HepG2 (cell line): Measurements from ENCODE around the gene ARHGEF40. TPM values are rescaled to one million over a fixed set of nuclear protein-coding genes. Genes with fewer than 3 reads are reported as not detected.

Experiments used
- ARID5B ChIP-seq: IDR thresholded peaks from 2 replicates; pipeline ENCODE4 v1.4.0; 2020; ENCODE audit warnings: mild to moderate bottlenecking, missing genetic modification reagents
- ATF7-NPFF ChIP-seq: sonication (generic); formaldehyde crosslinking; IDR thresholded peaks from 2 replicates; pipeline ENCODE4 v1.8.1; 2023; ENCODE audit warnings: mild to moderate bottlenecking, low read depth, missing genetic modification reagents, moderate library complexity
- ETV6 ChIP-seq: sonication (generic); formaldehyde crosslinking; conservative IDR thresholded peaks from 2 replicates; pipeline ENCODE4 v1.4.0; 2020; ENCODE audit warnings: missing genetic modification reagents
- FOSL1 ChIP-seq: sonication (generic); formaldehyde crosslinking; IDR thresholded peaks from 2 replicates; pipeline ENCODE4 v1.9.0; 2021; ENCODE audit warnings: missing genetic modification reagents, borderline replicate concordance
- FOXA1 ChIP-seq, 2 experiments: fragments of 450-650 bp in 1 of 2; sonication (generic) in 1 of 2; formaldehyde crosslinking in 1 of 2; IDR thresholded peaks; 2 replicates each; pipeline versions ENCODE4 v1.4.0 to v1.6.1; 2016 to 2020; ENCODE audit warnings: missing genetic modification reagents in 1 of 2
- FOXM1 ChIP-seq: sonication (generic); formaldehyde crosslinking; IDR thresholded peaks from 2 replicates; pipeline ENCODE4 v1.5.0; 2020; ENCODE audit warnings: missing genetic modification reagents
- HHEX ChIP-seq: IDR thresholded peaks from 2 replicates; pipeline ENCODE4 v1.6.1; 2016; ENCODE audit warnings: control low read depth
- MAFG ChIP-seq: sonication (generic); formaldehyde crosslinking; IDR thresholded peaks from 2 replicates; pipeline ENCODE4 v1.5.1; 2020; ENCODE audit warnings: mild to moderate bottlenecking, missing genetic modification reagents
- MXD4 ChIP-seq: IDR thresholded peaks from 2 replicates; pipeline ENCODE4 v1.6.1; 2016; ENCODE audit warnings: mild to moderate bottlenecking, missing biosample characterization, missing genetic modification reagents
- NONO ChIP-seq, 2 experiments: fragments of 450-650 bp in 1 of 2; sonication (generic) in 1 of 2; formaldehyde crosslinking in 1 of 2; IDR thresholded peaks in 1 of 2; conservative IDR thresholded peaks in 1 of 2; 2 replicates each; pipeline versions ENCODE4 v1.6.1 to v1.8.0; 2017 to 2022; ENCODE audit warnings: mild to moderate bottlenecking in 1 of 2, missing genetic modification reagents in 1 of 2, moderate library complexity in 1 of 2
- NR2C2 ChIP-seq: sonication (generic); formaldehyde crosslinking; IDR thresholded peaks from 2 replicates; pipeline ENCODE4 v1.4.0; 2020; ENCODE audit warnings: missing genetic modification reagents, mild to moderate bottlenecking, moderate library complexity, borderline replicate concordance
- NR2F1 ChIP-seq, 2 experiments: fragments of 450-650 bp in 1 of 2; formaldehyde crosslinking in 1 of 2; IDR thresholded peaks; 2 replicates each; pipeline versions ENCODE4 v1.5.0 to v1.6.1; 2016 to 2020; ENCODE audit warnings: mild to moderate bottlenecking in 1 of 2, missing compliant biosample characterization in 1 of 2, missing genetic modification reagents in 1 of 2, moderate library complexity in 1 of 2
- RARA ChIP-seq: IDR thresholded peaks from 2 replicates; pipeline ENCODE4 v1.6.1; 2016; ENCODE audit warnings: missing genetic modification reagents, missing compliant biosample characterization
- RFX3 ChIP-seq: IDR thresholded peaks from 2 replicates; pipeline ENCODE4 v1.6.1; 2016; ENCODE audit warnings: missing biosample characterization, missing genetic modification reagents
- SRSF1 ChIP-seq: fragments of 200-400 bp; formaldehyde crosslinking; optimal IDR thresholded peaks from 2 replicates; pipeline ENCODE3; 2017; ENCODE audit warnings: mild to moderate bottlenecking, low read depth, low read length, moderate library complexity
- SRY ChIP-seq: sonication (generic); formaldehyde crosslinking; IDR thresholded peaks from 2 replicates; pipeline ENCODE4 v1.8.0; 2022; ENCODE audit warnings: mild to moderate bottlenecking, missing genetic modification reagents
- ZNF224 ChIP-seq: sonication (generic); formaldehyde crosslinking; IDR thresholded peaks from 2 replicates; pipeline ENCODE4 v1.5.0; 2020; ENCODE audit warnings: mild to moderate bottlenecking, missing genetic modification reagents
- ZNF326 ChIP-seq: sonication (generic); formaldehyde crosslinking; IDR thresholded peaks from 2 replicates; pipeline ENCODE4 v1.4.0; 2020; ENCODE audit warnings: missing genetic modification reagents, borderline replicate concordance
- ZNF558 ChIP-seq: sonication (generic); formaldehyde crosslinking; IDR thresholded peaks from 2 replicates; pipeline ENCODE4 v1.9.0; 2022; ENCODE audit warnings: mild to moderate bottlenecking, missing genetic modification reagents, borderline replicate concordance
- ZNF580 ChIP-seq: IDR thresholded peaks from 2 replicates; pipeline ENCODE4 v1.6.1; 2016; ENCODE audit warnings: low read depth, borderline replicate concordance
- ZNF619 ChIP-seq: sonication (generic); formaldehyde crosslinking; IDR thresholded peaks from 2 replicates; pipeline ENCODE4 v1.4.0; 2020; ENCODE audit warnings: mild to moderate bottlenecking, missing genetic modification reagents
- ZNF674 ChIP-seq: sonication (generic); formaldehyde crosslinking; IDR thresholded peaks from 2 replicates; pipeline ENCODE4 v1.5.0; 2020; ENCODE audit warnings: low read depth, mild to moderate bottlenecking, missing genetic modification reagents
- ZZZ3 ChIP-seq: sonication (generic); formaldehyde crosslinking; IDR thresholded peaks from 2 replicates; pipeline ENCODE4 v1.4.0; 2020; ENCODE audit warnings: missing genetic modification reagents, mild to moderate bottlenecking, borderline replicate concordance
- polyA plus RNA-seq, 8 experiments: library from polyadenylated mRNA; depleted of rRNA in 3 of 8; stranded (reverse) in 7 of 8; unstranded in 1 of 8; fragments of >200 nt; fragmentation: Illumina TruSeq in 4 of 8; extraction: Trizol in 4 of 8; gene quantifications; 2 replicates each; pipeline versions ENCODE4 v1.2.1 to v1.2.3, GENCODE V29; 2011 to 2016; ENCODE audit warnings: low read depth in 4 of 8, missing spikeins in 1 of 8, mixed read lengths in 1 of 8; ENCODE audit not compliant: insufficient read depth in 1 of 8
- total RNA-seq, 5 experiments: library from RNA; depleted of rRNA; stranded (reverse); fragments of >200 nt; fragmentation: Illumina TruSeq; extraction: Trizol; gene quantifications; 2 replicates each; pipeline ENCODE4 v1.2.3, GENCODE V29; 2016; ENCODE audit warnings: low read depth in 1 of 5
- TF ChIP-seq, protein P1 (sequence below): sonication (generic); formaldehyde crosslinking; IDR thresholded peaks from 2 replicates; pipeline ENCODE4 v1.8.1; 2023; ENCODE audit warnings: missing genetic modification reagents, mild to moderate bottlenecking, borderline replicate concordance
- TF ChIP-seq, protein P2 (sequence below): sonication (generic); formaldehyde crosslinking; IDR thresholded peaks from 2 replicates; pipeline ENCODE4 v1.5.1; 2020; ENCODE audit warnings: mild to moderate bottlenecking, missing genetic modification reagents, borderline replicate concordance

ARHGEF40 gene
- total and polyA plus RNA-seq, 2 of the 13 experiments (the other 11 are each of a cell fraction or from before 2014, with no cell fraction given), result 28.1 to 78.1 TPM

DNA sequence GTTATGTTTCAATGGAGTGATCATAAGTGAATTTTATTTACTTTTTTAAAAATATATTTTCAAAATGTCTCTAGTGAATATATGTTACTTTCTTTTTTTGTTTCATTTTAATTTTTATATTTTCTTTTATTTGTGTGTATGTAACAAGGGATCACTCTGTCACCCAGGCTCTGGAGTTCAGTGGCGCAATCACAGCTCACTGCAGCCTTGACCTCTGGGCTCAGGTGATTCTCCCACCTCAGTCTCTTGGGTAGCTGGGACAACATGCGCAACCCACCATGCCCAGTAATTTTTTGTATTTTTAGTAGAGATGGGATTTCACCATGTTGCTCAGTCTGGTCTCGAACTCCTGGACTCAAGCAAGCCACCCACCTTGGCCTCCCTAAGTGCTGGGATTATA lies 48.8 kb downstream of the ARHGEF40 start (continued):
- TF ChIP-seq ARID5B (CRISPR knock-in tag) (peak; percentile 48; the same call in 1 of the 2 replicates), NONO (IDR thresholded peaks at IDR 0.05) (no peak), NONO (CRISPR knock-in tag; conservative IDR thresholded peaks at IDR 0.05) (no peak), RFX3 (CRISPR knock-in tag) (no peak), SRSF1 (no peak), MXD4 (CRISPR knock-in tag) (no peak), ZNF619 (no peak), RARA (peak; percentile 53), SRY (CRISPR knock-in tag) (no peak), FOXM1 (no peak), ZNF558 (CRISPR knock-in tag) (no peak), ETV6 (CRISPR knock-in tag) (no peak), ZZZ3 (CRISPR knock-in tag) (no peak), HHEX (no peak), ATF7-NPFF (no peak), FOSL1 (CRISPR knock-in tag) (no peak), NR2C2 (peak; percentile 49; the same call in 1 of the 2 replicates), ZNF326 (CRISPR knock-in tag) (no peak), ZNF674 (CRISPR knock-in tag) (no peak), FOXA1 (IDR thresholded peaks at IDR 0.05) (no peak), FOXA1 (CRISPR knock-in tag; IDR thresholded peaks at IDR 0.05) (no peak), NR2F1 (CRISPR knock-in tag; IDR thresholded peaks at IDR 0.05) (peak; percentile 51 to 65; a peak in 3 of 4 replicates), MAFG (CRISPR knock-in tag) (no peak), ZNF224 (no peak), ZNF580 (CRISPR knock-in tag) (no peak)
- TF ChIP-seq, protein P1, sequence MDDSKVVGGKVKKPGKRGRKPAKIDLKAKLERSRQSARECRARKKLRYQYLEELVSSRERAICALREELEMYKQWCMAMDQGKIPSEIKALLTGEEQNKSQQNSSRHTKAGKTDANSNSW (CRISPR knock-in tag), result no peak
- TF ChIP-seq, protein P2, sequence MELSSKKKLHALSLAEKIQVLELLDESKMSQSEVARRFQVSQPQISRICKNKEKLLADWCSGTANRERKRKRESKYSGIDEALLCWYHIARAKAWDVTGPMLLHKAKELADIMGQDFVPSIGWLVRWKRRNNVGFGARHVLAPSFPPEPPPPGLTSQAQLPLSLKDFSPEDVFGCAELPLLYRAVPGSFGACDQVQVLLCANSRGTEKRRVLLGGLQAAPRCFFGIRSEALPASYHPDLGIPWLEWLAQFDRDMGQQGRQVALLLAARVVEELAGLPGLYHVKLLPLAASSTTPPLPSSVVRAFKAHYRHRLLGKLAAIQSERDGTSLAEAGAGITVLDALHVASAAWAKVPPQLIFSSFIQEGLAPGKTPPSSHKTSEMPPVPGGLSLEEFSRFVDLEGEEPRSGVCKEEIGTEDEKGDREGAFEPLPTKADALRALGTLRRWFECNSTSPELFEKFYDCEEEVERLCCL (CRISPR knock-in tag), result no peak
